Measurements from ENCODE around the gene IL5.

DNA sequence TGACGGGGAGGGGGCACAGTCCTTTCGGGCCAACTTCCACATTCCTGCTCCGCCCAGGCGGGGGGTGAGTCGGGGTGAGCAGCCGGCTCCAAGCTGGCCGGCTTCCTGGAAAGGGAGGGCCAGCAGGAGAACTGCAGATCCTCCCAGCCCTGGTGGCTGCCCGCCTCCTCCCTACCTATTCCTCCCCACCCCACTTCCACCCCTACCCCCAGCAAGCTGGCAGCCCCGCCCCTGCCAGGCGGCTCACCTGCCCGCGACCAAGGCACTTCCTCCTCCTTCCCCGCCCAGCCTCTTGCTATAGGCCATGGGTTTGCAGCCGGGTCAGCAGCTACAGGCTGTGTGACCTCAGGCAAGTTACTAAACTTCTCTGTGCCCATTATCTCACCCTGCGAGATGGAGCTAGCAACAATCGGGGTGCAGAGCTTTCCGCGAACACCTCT, 47.1 kb downstream of the IL5 start:
- no peak for TF ChIP-seq POLR2A (IDR thresholded peaks at IDR 0.05)
- TF ChIP-seq, protein P1, sequence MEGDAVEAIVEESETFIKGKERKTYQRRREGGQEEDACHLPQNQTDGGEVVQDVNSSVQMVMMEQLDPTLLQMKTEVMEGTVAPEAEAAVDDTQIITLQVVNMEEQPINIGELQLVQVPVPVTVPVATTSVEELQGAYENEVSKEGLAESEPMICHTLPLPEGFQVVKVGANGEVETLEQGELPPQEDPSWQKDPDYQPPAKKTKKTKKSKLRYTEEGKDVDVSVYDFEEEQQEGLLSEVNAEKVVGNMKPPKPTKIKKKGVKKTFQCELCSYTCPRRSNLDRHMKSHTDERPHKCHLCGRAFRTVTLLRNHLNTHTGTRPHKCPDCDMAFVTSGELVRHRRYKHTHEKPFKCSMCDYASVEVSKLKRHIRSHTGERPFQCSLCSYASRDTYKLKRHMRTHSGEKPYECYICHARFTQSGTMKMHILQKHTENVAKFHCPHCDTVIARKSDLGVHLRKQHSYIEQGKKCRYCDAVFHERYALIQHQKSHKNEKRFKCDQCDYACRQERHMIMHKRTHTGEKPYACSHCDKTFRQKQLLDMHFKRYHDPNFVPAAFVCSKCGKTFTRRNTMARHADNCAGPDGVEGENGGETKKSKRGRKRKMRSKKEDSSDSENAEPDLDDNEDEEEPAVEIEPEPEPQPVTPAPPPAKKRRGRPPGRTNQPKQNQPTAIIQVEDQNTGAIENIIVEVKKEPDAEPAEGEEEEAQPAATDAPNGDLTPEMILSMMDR (IDR thresholded peaks at IDR 0.05) = no peak
